ENCODE data around the gene ATP5PB.
A peak's percentile ranks its signal among the peaks of the same experiment; 100 is the strongest.

Gene ATP5PB

DNA sequence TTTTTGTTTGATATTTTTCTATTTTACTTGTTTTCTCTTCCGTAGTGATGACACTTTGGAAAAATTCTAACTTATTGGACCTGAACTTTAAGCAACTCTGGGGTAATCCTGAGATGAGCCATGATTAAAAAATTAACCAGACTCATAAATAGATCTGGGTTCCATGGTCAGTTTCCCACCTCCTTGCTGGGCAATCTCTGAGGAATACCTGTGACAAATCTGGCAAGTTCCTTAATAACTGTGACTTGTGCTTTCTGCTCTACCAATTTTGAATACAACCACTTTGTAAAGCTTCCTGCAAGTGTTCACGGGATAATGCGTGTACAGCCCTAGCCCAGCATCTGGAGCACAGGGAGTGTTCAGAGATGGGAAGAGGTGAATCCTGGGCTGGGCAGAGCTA, 25.0 kb upstream of the ATP5PB start:
- H3K27ac Mint-ChIP-seq, result no peak overlapping the region
- H3K4me1 Mint-ChIP-seq, result no peaks in the 10 kb centered on the region
- peaks cover 9 to 15% of the 10 kb centered on the region in 2 donors for H3K27me3 Mint-ChIP-seq
- peaks cover 15 to 32% of the 10 kb centered on the region in 2 donors for H3K36me3 Mint-ChIP-seq
- no peaks in the 10 kb centered on the region for H3K9me3 Mint-ChIP-seq
- ATAC-seq (replicated peaks) (no peak), DNase-seq (no peak)
- no peak overlapping the region for H3K4me3 Mint-ChIP-seq

DNA sequence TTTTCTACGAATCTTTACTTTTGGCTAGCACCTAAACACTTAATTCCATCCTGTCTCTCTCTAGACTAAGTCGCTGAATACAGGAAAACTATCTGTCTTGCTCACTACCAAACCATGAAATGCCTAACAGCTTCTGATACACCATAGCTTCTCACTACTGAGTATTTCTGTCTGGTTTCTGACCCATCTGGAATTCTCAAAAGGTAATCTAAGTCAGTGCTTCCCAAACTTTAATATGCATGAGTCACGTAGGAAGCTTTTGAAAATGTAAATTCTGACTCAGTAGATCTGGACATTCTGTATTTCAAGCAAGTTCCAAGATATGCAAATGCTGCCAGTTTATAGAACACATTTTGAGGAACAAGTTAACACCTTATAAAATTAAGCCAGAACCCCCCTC, 12.5 kb upstream of the ATP5PB start:
- DNase-seq (no peak), ATAC-seq (replicated peaks) (no peak)
- no peaks in the 10 kb centered on the region for H3K27me3 Mint-ChIP-seq
- H3K4me1 Mint-ChIP-seq, result peaks cover 2 to 6% of the 10 kb centered on the region in 2 donors
- no peak overlapping the region for H3K27ac Mint-ChIP-seq
- H3K4me3 Mint-ChIP-seq, result no peak overlapping the region
- H3K9me3 Mint-ChIP-seq, result no peaks in the 10 kb centered on the region
- H3K36me3 Mint-ChIP-seq, result peaks cover 17 to 27% of the 10 kb centered on the region in 2 donors

DNA sequence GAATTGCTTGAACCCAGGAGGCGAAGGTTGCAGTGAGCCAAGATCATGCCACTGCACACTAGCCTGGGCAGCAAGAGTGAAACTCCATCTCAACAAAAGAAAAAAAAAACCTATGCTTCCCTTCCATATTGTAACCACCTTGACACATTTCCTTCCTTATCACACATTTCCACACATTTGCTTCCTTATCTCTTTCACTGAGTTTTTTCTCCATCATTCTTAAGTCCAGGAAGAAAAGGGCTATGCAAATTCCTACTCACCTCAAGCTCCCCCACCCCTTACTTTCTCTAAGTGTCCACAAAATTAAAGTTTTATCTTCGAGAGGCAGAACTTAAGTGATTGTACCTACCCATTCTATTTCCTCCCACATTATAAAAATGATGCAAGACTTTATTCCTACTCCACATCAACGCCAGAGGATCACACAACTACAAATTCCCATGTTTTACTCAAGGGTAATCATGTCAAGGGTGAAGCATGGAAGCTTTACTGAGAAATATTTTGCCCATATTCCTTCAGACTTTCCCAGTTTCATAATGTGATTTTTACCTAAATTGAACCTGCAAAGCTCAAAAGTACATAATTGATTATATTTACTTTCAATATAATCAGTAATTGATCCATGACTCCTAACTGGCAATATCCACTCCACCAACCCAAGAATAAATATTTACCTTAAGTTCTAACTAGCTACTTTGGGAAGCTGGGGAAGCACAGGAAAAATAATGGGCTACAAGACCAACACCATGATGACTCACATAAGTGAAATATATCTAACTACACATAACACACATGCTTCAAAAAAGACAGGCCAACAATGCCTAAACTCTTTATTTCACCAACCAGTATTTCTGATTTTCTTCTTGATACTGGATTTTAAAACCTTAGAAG, 9.6 kb upstream of the ATP5PB start:
- DNase-seq (no peak), ATAC-seq (replicated peaks) (no peak)
- no peak overlapping the region for H3K4me3 Mint-ChIP-seq
- no peaks in the 10 kb centered on the region for H3K27me3 Mint-ChIP-seq
- H3K4me1 Mint-ChIP-seq, result peaks cover 14 to 25% of the 10 kb centered on the region in 2 donors
- no peaks in the 10 kb centered on the region for H3K9me3 Mint-ChIP-seq
- peaks cover 28 to 54% of the 10 kb centered on the region in 2 donors for H3K36me3 Mint-ChIP-seq
- no peak overlapping the region for H3K27ac Mint-ChIP-seq

DNA sequence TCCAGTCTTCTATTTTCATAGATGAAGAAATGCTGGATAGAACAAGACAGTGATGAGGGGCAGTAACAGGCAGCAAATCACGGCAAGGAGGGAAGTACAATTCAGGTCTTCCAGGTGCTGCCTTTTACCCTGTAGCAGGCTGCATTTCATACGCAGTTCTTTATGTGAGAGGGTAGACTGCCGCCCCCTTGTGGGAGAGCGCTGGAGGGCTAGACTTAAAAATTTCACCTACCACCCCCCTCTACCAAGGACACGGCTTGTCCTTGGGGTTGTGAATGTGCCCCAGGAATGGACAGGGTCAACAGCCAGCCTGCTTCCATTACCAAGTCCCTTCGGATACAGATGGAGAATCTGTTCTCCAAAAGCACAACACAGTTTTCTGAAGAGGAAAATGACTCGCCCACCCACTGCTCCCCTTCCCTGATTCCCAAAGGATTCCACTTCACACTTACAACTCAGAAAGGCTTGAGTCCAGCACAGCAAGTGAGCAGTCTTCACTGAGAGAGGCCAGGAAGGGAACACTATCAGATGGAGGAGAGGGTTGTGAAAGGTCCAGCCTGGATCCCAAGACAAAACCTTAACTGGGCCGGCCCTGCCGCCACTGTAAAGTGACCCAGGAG, 7.6 kb upstream of the ATP5PB start:
- H3K9me3 Mint-ChIP-seq, result no peaks in the 10 kb centered on the region
- ATAC-seq (replicated peaks) (peak; percentile 77 to 79), DNase-seq (peak; percentile 14)
- H3K36me3 Mint-ChIP-seq, result peaks cover 36 to 62% of the 10 kb centered on the region in 2 donors
- H3K4me1 Mint-ChIP-seq, result peaks cover 21 to 37% of the 10 kb centered on the region in 2 donors
- no peaks in the 10 kb centered on the region for H3K27me3 Mint-ChIP-seq
- H3K4me3 Mint-ChIP-seq, result no peak overlapping the region
- peak overlapping the region; percentile 25 for H3K27ac Mint-ChIP-seq

DNA sequence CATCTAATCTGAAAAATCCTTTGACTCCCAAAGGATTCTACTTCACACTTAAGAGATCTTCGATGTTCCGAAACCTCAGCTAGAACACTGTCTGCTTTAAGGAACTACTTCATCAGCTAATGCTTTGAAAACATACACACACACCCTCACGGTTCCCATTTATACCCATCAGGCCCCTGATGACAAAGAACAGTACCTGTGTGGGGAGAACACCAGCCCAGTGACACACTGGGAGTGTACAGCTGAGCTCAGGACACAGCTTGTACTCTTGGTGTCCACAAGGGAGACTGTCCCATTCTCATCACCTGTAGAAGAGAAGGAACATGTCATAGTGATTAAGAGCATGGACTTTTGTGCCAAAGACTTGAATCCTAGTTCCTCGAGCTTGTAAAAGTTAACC, 6.8 kb upstream of the ATP5PB start:
- Mint-ChIP-seq H3K27ac (peak overlapping the region; percentile 65), H3K4me1 (peaks cover 29 to 45% of the 10 kb centered on the region in 2 donors), H3K4me3 (no peak overlapping the region), H3K36me3 (peaks cover 37 to 68% of the 10 kb centered on the region in 2 donors), H3K27me3 (no peaks in the 10 kb centered on the region), H3K9me3 (no peaks in the 10 kb centered on the region)
- no peak for DNase-seq
- ATAC-seq (replicated peaks), result peak; percentile 71 to 90

DNA sequence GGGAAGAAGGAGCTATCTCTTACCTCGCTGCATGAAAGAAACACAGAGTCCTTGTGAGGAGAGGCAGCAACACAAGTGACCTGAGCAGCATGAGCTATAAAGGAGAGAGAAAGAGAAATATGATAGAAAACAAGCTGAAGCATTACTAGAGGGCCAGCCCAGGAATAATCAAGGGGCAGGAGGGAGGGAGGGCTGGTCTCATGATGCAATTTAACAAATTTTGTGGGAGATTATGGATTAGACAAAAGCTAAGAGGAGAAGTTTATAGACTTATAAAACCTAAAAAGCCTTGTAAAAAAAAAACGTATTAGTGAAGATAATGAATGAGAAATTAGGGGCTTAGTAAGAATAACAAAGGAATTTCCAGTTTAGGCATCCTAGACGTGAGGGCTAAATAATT, 5.2 kb upstream of the ATP5PB start:
- no peak overlapping the region for H3K4me3 Mint-ChIP-seq

DNA sequence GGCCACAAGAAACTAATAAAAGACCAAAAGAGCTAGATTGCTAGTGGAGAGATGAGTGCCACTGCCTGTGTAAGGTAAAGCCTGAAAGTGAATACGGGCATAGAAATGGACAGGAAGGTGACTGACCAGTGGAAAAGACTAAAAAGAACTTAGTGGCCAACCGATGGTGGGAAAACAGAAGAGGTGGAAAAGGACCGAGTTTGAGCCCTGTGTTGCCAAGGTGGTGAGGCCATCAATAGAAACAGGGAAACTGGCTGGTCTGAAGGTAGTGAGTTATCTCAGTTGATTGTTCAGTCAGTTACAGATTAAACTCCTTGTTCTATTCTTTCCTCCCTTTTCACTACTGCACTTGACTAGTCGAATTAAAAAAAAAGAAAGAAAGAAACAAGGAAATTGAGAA, 2.7 kb upstream of the ATP5PB start:
- Mint-ChIP-seq H3K4me3 (peak overlapping the region in 1 of 2 donors; percentile 37), H3K27ac (peak overlapping the region; percentile 52), H3K36me3 (peaks cover 35 to 56% of the 10 kb centered on the region in 2 donors), H3K9me3 (no peaks in the 10 kb centered on the region), H3K4me1 (peaks cover 42 to 70% of the 10 kb centered on the region in 2 donors), H3K27me3 (no peaks in the 10 kb centered on the region)
- DNase-seq, result no peak
- no peak for ATAC-seq (replicated peaks)

More for the DNA sequence above, 5.2 kb upstream of the ATP5PB start:
- H3K9me3 Mint-ChIP-seq, result no peaks in the 10 kb centered on the region
- DNase-seq (no peak), ATAC-seq (replicated peaks) (no peak)
- H3K36me3 Mint-ChIP-seq, result peaks cover 32 to 59% of the 10 kb centered on the region in 2 donors
- peak overlapping the region; percentile 33 for H3K27ac Mint-ChIP-seq
- peaks cover 37 to 57% of the 10 kb centered on the region in 2 donors for H3K4me1 Mint-ChIP-seq
- no peaks in the 10 kb centered on the region for H3K27me3 Mint-ChIP-seq

DNA sequence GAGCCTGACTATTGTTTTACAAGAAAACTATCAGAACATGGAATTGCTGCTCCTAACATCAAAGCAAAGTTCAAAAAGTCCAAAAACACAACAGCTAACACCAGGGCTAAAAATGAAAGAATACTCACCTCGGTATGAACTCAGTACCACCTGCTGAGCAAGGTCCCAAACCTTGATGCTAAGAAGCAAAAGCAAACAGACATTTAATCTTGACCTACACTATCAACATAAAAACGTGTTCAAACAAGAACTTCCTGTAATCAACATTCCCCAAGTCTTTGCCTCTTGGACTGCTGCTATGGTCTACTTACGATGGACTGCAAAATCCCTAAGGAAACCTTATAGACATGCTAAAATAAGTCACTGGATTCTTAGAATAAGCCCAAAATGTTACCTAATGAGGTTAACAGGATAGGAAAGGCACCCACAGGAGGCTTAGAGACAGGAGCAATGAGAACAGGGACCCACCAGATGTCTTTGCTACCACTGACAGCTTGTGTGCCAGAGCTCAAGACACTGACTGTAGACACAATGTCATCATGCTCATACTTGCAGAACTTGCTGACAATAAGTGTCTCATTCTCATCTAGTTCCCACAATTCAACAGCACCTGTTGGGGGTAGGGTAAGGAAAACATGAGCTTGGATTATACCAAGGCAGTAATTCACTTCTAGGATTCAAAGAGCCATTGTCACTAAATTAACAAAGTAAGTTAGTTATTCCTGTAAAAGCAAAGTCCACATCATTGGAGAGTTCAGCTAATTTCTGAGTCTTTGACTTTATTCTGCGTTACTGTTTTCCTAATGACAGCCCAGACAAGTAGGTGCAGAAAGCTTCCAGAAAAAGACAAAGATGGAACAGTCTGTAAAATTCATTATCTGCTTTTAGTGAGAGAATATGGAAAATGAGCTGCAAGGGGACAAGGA, 2.0 kb upstream of the ATP5PB start:
- ATAC-seq (replicated peaks), result no peak
- Mint-ChIP-seq H3K27me3 (no peaks in the 10 kb centered on the region), H3K36me3 (peaks cover 37 to 56% of the 10 kb centered on the region in 2 donors), H3K4me3 (peak overlapping the region; percentile 99 to 100), H3K9me3 (no peaks in the 10 kb centered on the region), H3K4me1 (peaks cover 44 to 71% of the 10 kb centered on the region in 2 donors), H3K27ac (peak overlapping the region; percentile 62)
- no peak for DNase-seq

DNA sequence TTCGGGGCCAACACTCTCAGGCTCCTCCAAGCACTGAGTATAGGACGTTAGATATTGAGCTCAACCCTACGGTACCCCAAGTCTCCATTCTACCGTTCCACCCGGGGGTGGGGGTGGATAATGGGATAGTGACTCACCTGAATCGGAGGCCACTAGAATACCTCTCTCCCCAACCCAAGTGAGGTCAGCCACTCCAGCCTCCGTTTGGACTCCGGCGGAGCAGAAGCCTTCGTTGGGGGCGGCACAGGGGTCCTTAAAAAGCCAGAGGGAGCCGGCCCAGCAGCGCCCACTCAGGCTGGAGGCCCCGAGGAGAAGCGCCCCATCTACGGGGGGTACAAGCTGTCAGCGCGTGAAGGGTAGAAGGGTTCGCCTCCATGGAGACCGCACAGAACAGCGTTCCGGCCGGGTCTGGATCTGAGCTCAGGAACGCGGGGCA, 764 bp upstream of the ATP5PB start:
- Mint-ChIP-seq H3K4me3 (peak overlapping the region; percentile 99 to 100), H3K27me3 (no peaks in the 10 kb centered on the region), H3K27ac (peak overlapping the region; percentile 95), H3K9me3 (no peaks in the 10 kb centered on the region), H3K36me3 (peaks cover 31 to 50% of the 10 kb centered on the region in 2 donors), H3K4me1 (peaks cover 38 to 66% of the 10 kb centered on the region in 2 donors)
- ATAC-seq (replicated peaks) (peak; percentile 55 to 61), DNase-seq (no peak)

DNA sequence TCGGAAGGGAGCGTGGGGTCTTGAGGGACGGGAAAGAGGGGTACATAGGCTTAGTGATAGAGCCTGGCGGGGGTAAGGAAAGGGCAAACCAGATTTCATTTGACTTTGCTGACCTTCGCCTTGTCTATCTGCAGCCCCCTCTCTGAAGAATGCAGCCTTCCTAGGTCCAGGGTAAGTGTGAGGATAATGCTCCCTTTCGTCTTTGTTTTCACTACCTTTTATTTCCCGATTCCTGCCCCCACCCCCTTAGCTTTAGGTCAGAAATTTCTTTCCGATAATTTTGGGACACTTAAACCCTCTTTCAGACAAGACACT, 396 bp downstream of the ATP5PB start:
- H3K9me3 Mint-ChIP-seq, result no peaks in the 10 kb centered on the region
- H3K27me3 Mint-ChIP-seq, result no peaks in the 10 kb centered on the region
- peak overlapping the region; percentile 99 for H3K27ac Mint-ChIP-seq
- H3K4me1 Mint-ChIP-seq, result peaks cover 38 to 73% of the 10 kb centered on the region in 2 donors
- peaks cover 32 to 45% of the 10 kb centered on the region in 2 donors for H3K36me3 Mint-ChIP-seq
- DNase-seq, result no peak
- peak overlapping the region; percentile 99 to 100 for H3K4me3 Mint-ChIP-seq
- no peak for ATAC-seq (replicated peaks)

DNA sequence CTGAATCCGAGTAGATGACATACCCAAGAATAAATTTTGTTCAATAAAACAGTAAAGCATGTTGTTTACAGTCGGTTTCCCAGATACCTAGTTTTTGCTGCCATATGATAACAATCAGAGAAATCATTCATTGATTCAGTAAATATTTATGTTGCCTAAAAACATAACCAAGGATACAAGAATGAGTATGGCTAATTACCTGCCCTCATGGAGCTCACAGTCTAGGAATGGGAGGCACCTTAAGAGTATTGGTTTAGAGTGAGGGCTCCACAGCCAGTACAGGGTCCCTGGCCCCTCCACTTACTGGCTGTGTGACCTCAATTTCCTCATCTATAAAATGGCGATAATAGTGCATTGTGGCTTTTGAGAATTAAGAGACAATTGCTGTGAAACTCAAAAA, 921 bp downstream of the ATP5PB start:
- Mint-ChIP-seq H3K4me1 (peaks cover 42 to 77% of the 10 kb centered on the region in 2 donors), H3K36me3 (peaks cover 32 to 44% of the 10 kb centered on the region in 2 donors), H3K4me3 (peak overlapping the region; percentile 99 to 100), H3K9me3 (no peaks in the 10 kb centered on the region), H3K27ac (peak overlapping the region; percentile 99), H3K27me3 (no peaks in the 10 kb centered on the region)
- no peak for ATAC-seq (replicated peaks)
- DNase-seq, result no peak

DNA sequence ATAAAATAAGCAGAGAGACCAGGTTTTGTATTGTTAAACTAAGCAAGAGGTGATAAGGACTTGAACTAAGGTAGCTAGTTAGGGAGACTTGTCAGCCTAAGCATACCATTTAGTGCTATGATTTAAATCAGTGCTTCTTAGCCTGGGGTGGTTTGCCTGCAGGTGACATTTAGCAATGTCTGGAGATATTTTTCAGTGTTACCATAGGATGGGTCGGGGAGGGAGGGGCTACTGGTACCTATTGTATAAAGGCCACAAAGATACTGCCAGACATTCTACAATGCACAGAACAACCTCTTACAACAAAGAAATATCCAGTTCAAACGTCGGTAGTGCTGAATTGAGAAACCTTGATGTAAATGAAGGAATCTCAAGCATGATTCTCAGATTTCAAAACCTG, 3.3 kb downstream of the ATP5PB start:
- Mint-ChIP-seq H3K4me1 (peaks cover 34 to 68% of the 10 kb centered on the region in 2 donors), H3K27ac (no peak overlapping the region), H3K36me3 (peaks cover 34 to 46% of the 10 kb centered on the region in 2 donors), H3K9me3 (no peaks in the 10 kb centered on the region), H3K4me3 (no peak overlapping the region), H3K27me3 (no peaks in the 10 kb centered on the region)
- DNase-seq (no peak), ATAC-seq (replicated peaks) (no peak)

DNA sequence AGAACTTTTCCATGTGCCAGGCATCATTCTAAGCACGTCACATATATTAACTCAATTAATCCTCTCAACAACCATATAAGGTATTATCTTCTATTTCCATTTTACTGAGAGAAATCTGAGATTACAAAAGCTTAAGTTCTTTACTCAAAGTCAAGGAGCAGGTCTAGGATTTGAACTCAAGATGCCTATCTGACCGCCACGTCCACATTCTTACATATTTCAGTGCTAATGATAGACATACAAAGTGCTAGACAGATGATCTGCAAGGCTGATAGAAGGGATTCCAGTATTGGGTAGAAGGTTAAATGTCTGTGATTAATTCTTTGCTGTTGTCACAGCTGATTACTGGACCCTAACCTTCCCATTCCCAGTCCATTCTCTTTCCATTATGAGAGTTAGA, 4.4 kb downstream of the ATP5PB start:
- no peak overlapping the region for H3K4me3 Mint-ChIP-seq
- no peak overlapping the region for H3K27ac Mint-ChIP-seq
- H3K4me1 Mint-ChIP-seq, result peaks cover 27 to 57% of the 10 kb centered on the region in 2 donors
- no peaks in the 10 kb centered on the region for H3K27me3 Mint-ChIP-seq
- DNase-seq, result no peak
- no peaks in the 10 kb centered on the region for H3K9me3 Mint-ChIP-seq
- H3K36me3 Mint-ChIP-seq, result peaks cover 34 to 53% of the 10 kb centered on the region in 2 donors
- ATAC-seq (replicated peaks), result no peak

Measured in stimulated activated naive B cell treated with anti-CD40 and anti-IgM and Interleukin-4, amounts not matched to agents 10 μg/mL and 1 μg/mL and 100 μg/mL, for 72 hours (primary cell).